ENCODE measurements around the gene NCK2.

NCK2 gene

GRCh38 chr2:105828558-105828957 is 83.8 kb downstream of the NCK2 start:
- peaks cover 25% of the 10 kb centered on the region for H3K4me1 ChIP-seq (ENCODE audit: control insufficient read depth, low read length)
- no peaks in the 10 kb centered on the region for H4K20me1 ChIP-seq (ENCODE audit: control insufficient read depth, insufficient read depth, low read depth, low read length)
- no peak overlapping the region; the same call in 1 of the 2 replicates for H3K4me3 ChIP-seq (ENCODE audit: low read length)
- H3K27me3 ChIP-seq (ENCODE audit: control insufficient read depth, low read length) = no peaks in the 10 kb centered on the region
- H3K36me3 ChIP-seq (ENCODE audit: control insufficient read depth, low read length) = no peaks in the 10 kb centered on the region
- no peak for TF ChIP-seq EZH2phosphoT487 (IDR thresholded peaks at IDR 0.05; ENCODE audit: borderline replicate concordance, low read length)
- no peak for TF ChIP-seq CTCF (IDR thresholded peaks at IDR 0.05; ENCODE audit: low read depth, low read length, poor library complexity, severe bottlenecking)
- no peaks in the 10 kb centered on the region for H3K9me2 ChIP-seq (replicated peaks; ENCODE audit: control insufficient read depth, low read length)
- H3F3A ChIP-seq (ENCODE audit: control insufficient read depth, insufficient read depth) = no peaks in the 10 kb centered on the region; the same call in 1 of the 2 replicates
- H3K27ac ChIP-seq (ENCODE audit: low read depth, low read length) = 0 out of 2 replicates have a peak overlapping the region, but pooled peaks have one; percentile 20
- H3K79me2 ChIP-seq (ENCODE audit: control insufficient read depth, low read length) = peaks cover 26% of the 10 kb centered on the region
- H3K4me2 ChIP-seq (ENCODE audit: low read length) = peak overlapping the region; percentile 30; the same call in 1 of the 2 replicates
- peaks cover 9% of the 10 kb centered on the region for H3K9me3 ChIP-seq (ENCODE audit: control insufficient read depth, insufficient read depth, low read length)

- peak overlapping the region; percentile 67 for H3K4me2 ChIP-seq (ENCODE audit: low read length)
- peaks cover 58% of the 10 kb centered on the region for H3K79me2 ChIP-seq (ENCODE audit: control insufficient read depth, low read length)
Observed at GRCh38 chr2:105834931-105835330, 90.2 kb downstream of the NCK2 start.

GRCh38 chr2:105836341-105836740 is 91.6 kb downstream of the NCK2 start:
- Histone ChIP-seq H3K27me3 (ENCODE audit: control insufficient read depth, low read length) (no peaks in the 10 kb centered on the region), H3K9me2 (replicated peaks; ENCODE audit: control insufficient read depth, low read length) (no peaks in the 10 kb centered on the region), H3K4me2 (ENCODE audit: low read length) (no peak overlapping the region), H3K9me3 (ENCODE audit: control insufficient read depth, insufficient read depth, low read length) (peaks cover 35% of the 10 kb centered on the region), H3F3A (ENCODE audit: control insufficient read depth, insufficient read depth) (peaks cover 13% of the 10 kb centered on the region), H3K36me3 (ENCODE audit: control insufficient read depth, low read length) (peaks cover 14% of the 10 kb centered on the region), H4K20me1 (ENCODE audit: control insufficient read depth, insufficient read depth, low read depth, low read length) (no peaks in the 10 kb centered on the region), H3K27ac (ENCODE audit: low read depth, low read length) (no peak overlapping the region), H3K4me1 (ENCODE audit: control insufficient read depth, low read length) (peaks cover 39% of the 10 kb centered on the region), H3K4me3 (ENCODE audit: low read length) (no peak overlapping the region), H3K79me2 (ENCODE audit: control insufficient read depth, low read length) (peaks cover 61% of the 10 kb centered on the region)
- TF ChIP-seq CTCF (IDR thresholded peaks at IDR 0.05; ENCODE audit: low read depth, low read length, poor library complexity, severe bottlenecking) = no peak
- TF ChIP-seq EZH2phosphoT487 (IDR thresholded peaks at IDR 0.05; ENCODE audit: borderline replicate concordance, low read length) = no peak

More at GRCh38 chr2:105834931-105835330, 90.2 kb downstream of the NCK2 start:
- TF ChIP-seq EZH2phosphoT487 (IDR thresholded peaks at IDR 0.05; ENCODE audit: borderline replicate concordance, low read length) (no peak), CTCF (IDR thresholded peaks at IDR 0.05; ENCODE audit: low read depth, low read length, poor library complexity, severe bottlenecking) (no peak)
- peak overlapping the region; percentile 54 for H3K4me3 ChIP-seq (ENCODE audit: low read length)
- peaks cover 36% of the 10 kb centered on the region for H3K4me1 ChIP-seq (ENCODE audit: control insufficient read depth, low read length)
- no peaks in the 10 kb centered on the region for H3K9me2 ChIP-seq (replicated peaks; ENCODE audit: control insufficient read depth, low read length)
- H4K20me1 ChIP-seq (ENCODE audit: control insufficient read depth, insufficient read depth, low read depth, low read length) = no peaks in the 10 kb centered on the region
- peaks cover 35% of the 10 kb centered on the region for H3K9me3 ChIP-seq (ENCODE audit: control insufficient read depth, insufficient read depth, low read length)
- H3K36me3 ChIP-seq (ENCODE audit: control insufficient read depth, low read length) = peaks cover 14% of the 10 kb centered on the region
- no peaks in the 10 kb centered on the region for H3K27me3 ChIP-seq (ENCODE audit: control insufficient read depth, low read length)
- peak overlapping the region; percentile 91 for H3K27ac ChIP-seq (ENCODE audit: low read depth, low read length)
- H3F3A ChIP-seq (ENCODE audit: control insufficient read depth, insufficient read depth) = peaks cover 13% of the 10 kb centered on the region

Measured in DOHH2 (cell line).